VCaP (cell line): ENCODE data around the gene PRAME.

Experiments
- H3K27ac ChIP-seq: fragments of 450-650 bp; 2 replicates; pipeline ENCODE4 v1.5.1; 2017
- CTCF ChIP-seq: fragments of 450-650 bp; conservative IDR thresholded peaks from 2 replicates; pipeline ENCODE4 v1.5.1; 2017; ENCODE audit warnings: mild to moderate bottlenecking, moderate library complexity

The PRAME gene

DNA sequence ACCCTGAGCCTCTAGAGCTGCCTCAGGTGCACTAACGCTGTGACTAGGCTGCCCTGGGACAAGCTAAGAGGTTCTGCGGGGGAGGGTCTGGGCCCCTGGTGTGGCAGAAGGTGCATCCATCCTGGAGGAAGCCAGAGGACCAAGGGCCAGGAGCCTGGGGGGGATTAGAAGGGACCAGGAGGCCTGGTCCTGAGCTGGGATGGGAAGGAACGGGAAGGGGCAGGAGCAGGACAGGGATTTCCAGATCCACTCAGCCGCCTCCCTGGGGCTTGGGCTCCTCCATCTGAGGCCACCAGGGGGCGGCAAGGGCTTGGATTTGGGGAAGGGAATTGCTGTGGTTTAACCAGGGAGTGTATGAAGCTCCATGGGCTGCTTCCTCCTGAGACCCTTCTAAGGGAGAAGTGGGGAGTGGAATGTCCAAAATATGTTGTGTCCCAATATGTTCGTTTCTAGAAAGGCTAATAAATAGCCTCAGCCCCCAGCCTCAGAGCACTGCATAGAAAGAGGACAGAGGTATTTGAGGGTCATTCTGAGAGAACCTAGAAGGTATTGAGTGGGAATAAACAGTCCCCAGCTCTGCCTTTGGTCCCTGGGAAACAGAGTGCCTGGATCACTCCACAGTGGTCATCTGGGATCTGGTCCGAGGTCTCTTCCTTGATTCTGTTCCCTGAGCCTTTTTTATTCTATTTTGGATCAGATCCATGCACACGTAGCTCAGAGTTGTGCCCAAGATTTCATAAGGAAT, 17.4 kb upstream of the PRAME start:
- no peak overlapping the region for H3K27ac ChIP-seq
- peak; percentile 82 for TF ChIP-seq CTCF

- TF ChIP-seq CTCF, result no peak
- no peak overlapping the region for H3K27ac ChIP-seq
These were observed 15.3 kb upstream of the PRAME start for GRCh38 chr22:22574361-22574760.

- no peak overlapping the region for H3K27ac ChIP-seq
- TF ChIP-seq CTCF, result no peak
These were observed 14.2 kb upstream of the PRAME start for GRCh38 chr22:22573047-22573889.

- H3K27ac ChIP-seq, result no peak overlapping the region
- TF ChIP-seq CTCF, result no peak
These were observed 12.8 kb upstream of the PRAME start for GRCh38 chr22:22571862-22572261.

DNA sequence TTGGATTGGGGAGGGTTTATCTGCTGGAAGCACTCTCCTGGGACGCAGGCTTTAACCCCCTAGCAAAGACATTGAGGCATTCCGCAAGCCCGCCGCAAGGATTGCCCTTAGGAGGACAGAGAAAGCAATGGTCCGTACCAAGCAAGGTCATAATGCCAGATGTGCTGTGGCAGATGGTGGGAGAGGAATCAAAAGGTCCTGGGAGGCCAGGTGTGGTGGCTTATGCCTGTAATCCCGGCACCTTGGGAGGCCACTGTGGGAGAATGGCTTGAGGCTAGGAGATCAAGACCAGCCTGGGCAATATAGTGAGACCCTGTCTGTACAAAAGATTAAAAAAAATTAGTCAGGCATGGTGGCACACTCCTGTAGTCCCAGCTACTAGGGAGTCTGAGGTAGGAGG, 12.4 kb upstream of the PRAME start:
- no peak overlapping the region for H3K27ac ChIP-seq
- TF ChIP-seq CTCF, result no peak

DNA sequence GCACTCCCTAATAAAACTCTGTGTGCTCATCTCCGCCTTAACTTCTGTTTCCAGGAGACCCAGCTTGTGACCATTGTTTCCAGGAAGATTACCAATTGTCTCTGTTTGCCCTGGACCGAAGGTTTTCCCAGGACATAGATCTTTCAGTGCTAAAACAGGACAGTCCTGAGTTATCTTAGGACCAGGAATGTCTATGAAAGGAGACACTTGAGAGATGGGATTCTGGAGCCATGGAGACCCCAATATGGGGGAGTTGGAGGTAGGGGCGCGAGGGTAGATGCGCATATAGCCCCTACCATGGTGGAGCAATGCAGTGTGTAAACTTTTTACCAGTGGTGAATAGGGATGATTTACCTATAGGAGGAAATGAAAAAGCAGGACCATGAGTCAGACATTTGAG, 10.2 kb upstream of the PRAME start:
- no peak for TF ChIP-seq CTCF
- peak overlapping the region; percentile 41 for H3K27ac ChIP-seq

DNA sequence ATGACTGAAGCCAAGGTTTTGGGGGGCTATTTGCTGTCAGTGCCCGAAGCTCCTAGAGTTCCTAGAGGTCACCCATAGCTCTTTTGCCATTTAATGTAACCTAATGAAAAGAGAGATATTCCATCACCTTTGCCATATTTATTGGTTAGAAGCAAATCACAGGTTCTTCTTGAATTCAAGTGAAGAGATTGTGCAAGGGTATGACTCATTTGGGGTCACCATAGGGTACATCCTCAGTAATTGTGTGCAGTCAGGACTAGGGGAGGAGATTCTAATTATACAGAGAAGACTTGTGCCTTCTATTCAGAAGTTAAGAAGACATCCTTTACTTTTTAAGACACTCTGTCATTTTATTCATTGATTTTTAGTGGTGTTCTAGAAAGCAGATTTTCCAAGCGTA, 6.9 kb upstream of the PRAME start:
- TF ChIP-seq CTCF, result no peak

More for the DNA sequence above, 6.9 kb upstream of the PRAME start:
- H3K27ac ChIP-seq, result no peak overlapping the region
